Kasumi-1 (cell line): Measurements from ENCODE around the gene SLIT1.

ENCODE experiments used
- DNase-seq, 2 experiments: peaks; one replicate each; lab custom pipeline; 2025; lab: John Stamatoyannopoulos, UW

Gene SLIT1

GRCh38 chr10:97171001-97171400 is 14.8 kb downstream of the SLIT1 start:
- DNase-seq, result no peak

GRCh38 chr10:97169911-97170693 is 15.7 kb downstream of the SLIT1 start:
- no peak for DNase-seq

- no peak for DNase-seq
Measured at GRCh38 chr10:97169063-97169462, 16.7 kb downstream of the SLIT1 start.

GRCh38 chr10:97168645-97169044 is 17.1 kb downstream of the SLIT1 start:
- no peak for DNase-seq

GRCh38 chr10:97165499-97165898 is 20.3 kb downstream of the SLIT1 start:
- DNase-seq, result no peak

- no peak for DNase-seq
Measured at GRCh38 chr10:97163781-97164501, 21.8 kb downstream of the SLIT1 start.

GRCh38 chr10:97163181-97163580 is 22.6 kb downstream of the SLIT1 start:
- DNase-seq, result no peak

GRCh38 chr10:97159646-97160305 is 26.0 kb downstream of the SLIT1 start:
- no peak for DNase-seq

- no peak for DNase-seq
Measured at GRCh38 chr10:97157578-97158095, 28.1 kb downstream of the SLIT1 start.

- peak; percentile 32 to 57 for DNase-seq
Measured at GRCh38 chr10:97154781-97155180, 31.0 kb downstream of the SLIT1 start.

- DNase-seq, result no peak
Measured at GRCh38 chr10:97154162-97154561, 31.6 kb downstream of the SLIT1 start.

GRCh38 chr10:97153270-97153850 is 32.4 kb downstream of the SLIT1 start:
- no peak for DNase-seq

- DNase-seq, result no peak
Measured at GRCh38 chr10:97151307-97151914, 34.3 kb downstream of the SLIT1 start.

- DNase-seq, result no peak
Measured at GRCh38 chr10:97150616-97151015, 35.1 kb downstream of the SLIT1 start.

GRCh38 chr10:97150013-97150595 is 35.7 kb downstream of the SLIT1 start:
- no peak for DNase-seq

- no peak for DNase-seq
Measured at GRCh38 chr10:97149079-97149531, 36.7 kb downstream of the SLIT1 start.

GRCh38 chr10:97144297-97144696 is 41.5 kb downstream of the SLIT1 start:
- DNase-seq, result no peak

GRCh38 chr10:97142834-97143233 is 42.9 kb downstream of the SLIT1 start:
- no peak for DNase-seq

- peak in 1 of 2 experiments; percentile 41 for DNase-seq
Measured at GRCh38 chr10:97140902-97141745, 44.6 kb downstream of the SLIT1 start.
